ENCODE data around the gene COL17A1.

- TF ChIP-seq, protein P1, sequence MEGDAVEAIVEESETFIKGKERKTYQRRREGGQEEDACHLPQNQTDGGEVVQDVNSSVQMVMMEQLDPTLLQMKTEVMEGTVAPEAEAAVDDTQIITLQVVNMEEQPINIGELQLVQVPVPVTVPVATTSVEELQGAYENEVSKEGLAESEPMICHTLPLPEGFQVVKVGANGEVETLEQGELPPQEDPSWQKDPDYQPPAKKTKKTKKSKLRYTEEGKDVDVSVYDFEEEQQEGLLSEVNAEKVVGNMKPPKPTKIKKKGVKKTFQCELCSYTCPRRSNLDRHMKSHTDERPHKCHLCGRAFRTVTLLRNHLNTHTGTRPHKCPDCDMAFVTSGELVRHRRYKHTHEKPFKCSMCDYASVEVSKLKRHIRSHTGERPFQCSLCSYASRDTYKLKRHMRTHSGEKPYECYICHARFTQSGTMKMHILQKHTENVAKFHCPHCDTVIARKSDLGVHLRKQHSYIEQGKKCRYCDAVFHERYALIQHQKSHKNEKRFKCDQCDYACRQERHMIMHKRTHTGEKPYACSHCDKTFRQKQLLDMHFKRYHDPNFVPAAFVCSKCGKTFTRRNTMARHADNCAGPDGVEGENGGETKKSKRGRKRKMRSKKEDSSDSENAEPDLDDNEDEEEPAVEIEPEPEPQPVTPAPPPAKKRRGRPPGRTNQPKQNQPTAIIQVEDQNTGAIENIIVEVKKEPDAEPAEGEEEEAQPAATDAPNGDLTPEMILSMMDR (conservative IDR thresholded peaks at IDR 0.05 in 1 of 2, IDR thresholded peaks at IDR 0.05 in 1 of 2; ENCODE audit: low read depth in 1 of 2, low read length in 2 of 2): no peak
- TF ChIP-seq EZH2 (IDR thresholded peaks at IDR 0.05; ENCODE audit: low read length, missing control alignments): no peak
Measured at GRCh38 chr10:104077663-104078151, 8.0 kb downstream of the COL17A1 start.

Measured in fibroblast of lung (primary cell).